CD4-positive, alpha-beta T cell treated with Interleukin-6 for 4 hours (primary cell): ENCODE measurements around the gene FRMD4A.

Experiments used
- DNase-seq: peaks from one replicate; pipeline ENCODE4 v3.0.0-alpha.2; 2020; ENCODE audit warnings: mixed read lengths

Gene FRMD4A

DNA sequence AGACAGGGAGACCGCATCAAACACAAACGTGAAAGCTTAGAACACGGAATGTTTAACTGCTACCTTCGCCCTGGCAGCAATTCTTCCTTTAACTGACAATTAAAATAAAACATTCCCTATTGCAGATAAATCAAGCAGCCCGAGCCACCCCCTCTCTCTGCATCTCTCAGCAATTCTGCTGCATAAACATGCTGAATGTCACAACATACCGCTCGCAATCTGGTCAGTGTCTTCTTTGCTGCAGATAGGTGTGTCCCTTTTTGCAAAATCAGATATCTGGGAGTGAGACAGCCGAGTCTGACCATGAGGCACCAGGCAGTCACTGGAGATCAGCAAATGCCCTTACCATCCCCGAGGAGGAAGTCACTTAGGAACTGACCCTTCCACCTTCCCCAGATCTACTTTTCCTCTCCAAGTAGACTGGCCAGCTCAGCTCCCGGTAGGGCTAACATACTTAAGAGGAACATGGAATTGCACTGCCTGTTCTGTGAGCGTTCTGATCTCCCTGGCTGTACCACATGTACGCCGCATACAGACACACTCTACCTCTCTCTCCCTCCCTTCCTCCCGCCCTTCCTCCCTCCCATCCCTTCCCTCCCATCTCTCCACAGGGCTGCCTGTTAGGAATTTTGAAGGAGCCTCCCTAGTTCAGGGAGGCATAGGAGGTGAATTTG lies at the start of gene FRMD4A:
Gene FRMD4A, minus strand, starts transcription at position 537 of the 674 bp plus-strand sequence.
- no peak for DNase-seq

DNA sequence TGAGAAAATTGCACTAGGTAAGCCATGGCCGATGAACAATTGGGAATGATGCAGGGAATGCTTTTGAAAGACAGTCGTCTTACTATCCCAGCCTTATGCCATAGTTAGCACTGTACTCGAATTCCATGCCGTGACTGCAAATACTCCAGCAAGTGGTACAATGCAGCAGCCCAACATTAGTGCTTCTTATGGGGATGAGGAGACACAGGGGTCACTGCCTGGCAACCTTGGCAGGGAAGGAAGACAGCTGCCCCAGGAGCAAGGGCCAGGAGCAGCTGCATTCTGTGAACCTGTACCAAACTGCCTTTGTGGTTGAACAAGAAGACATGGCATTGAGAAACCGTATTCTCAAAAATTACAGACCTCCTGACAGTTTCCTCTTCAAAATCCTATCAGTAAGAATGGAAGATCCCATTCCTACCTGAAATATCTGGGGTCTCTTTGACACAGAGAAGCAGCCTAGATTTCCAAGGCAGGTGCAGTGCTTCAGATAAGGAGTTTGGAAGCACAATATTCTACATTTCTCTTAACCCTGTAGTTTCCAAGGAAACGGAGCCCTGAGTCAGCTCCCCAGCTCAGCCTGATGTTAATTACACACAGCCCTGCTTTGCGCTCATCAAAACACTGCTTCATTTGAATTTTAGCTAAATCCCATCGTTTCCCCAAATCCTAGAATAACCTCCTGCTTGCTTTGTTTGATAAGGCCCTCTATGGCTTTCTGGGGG lies 49.0 kb upstream of the FRMD4A start:
- no peak for DNase-seq

DNA sequence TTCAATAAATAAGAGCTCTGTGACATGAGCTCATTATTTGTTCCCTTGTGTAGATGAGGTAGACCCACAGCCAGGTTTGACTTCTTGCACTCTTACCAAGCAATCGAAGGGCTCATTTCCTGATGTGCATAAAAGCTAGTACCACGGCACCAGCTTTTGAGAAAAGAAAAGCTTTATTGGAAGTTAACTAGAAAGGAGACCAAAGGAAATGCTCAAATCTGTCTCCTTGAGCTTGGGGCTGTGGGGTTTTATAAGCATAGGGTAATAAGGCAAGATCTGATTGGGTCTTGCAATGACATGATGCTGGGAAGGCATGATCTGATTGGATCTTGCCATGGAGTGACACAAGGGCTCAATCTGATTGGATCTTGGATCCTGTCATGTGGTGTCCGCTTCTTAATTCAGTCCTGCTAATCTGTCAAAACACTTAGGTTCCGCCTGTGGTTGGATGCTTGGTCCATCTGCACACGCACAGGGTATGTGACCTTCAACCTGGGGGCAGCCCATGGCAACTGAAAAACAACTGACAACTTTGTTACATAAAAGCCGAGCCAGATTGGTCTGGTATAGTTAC lies 47.8 kb upstream of the FRMD4A start:
- DNase-seq, result no peak

DNA sequence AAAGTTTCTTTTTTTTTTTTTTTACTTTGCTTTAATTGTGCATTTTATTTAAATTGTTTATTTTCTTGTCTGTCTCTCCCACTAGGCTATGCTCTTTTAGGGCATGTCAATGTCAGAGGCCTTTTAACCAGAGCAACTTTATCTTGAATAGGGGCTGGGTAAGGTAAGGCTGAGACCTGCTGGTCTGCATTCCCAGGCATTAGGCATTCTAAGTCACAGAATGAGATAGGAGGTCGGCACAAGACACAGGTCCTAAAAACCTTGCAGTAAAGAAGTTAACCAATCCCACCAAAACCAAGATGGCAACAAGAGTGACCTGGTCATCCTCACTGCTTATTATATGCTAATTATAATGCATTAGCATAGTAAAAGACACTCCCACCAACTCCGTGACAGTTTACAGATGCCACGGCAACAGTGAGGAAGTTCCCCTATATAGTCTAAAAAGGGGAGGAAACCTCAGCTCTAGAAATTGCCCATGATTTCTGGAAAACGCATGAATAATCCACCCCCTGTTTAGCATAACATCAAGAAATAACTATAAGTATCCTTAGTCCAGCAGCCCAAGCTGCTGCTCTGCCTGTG lies 47.0 kb upstream of the FRMD4A start:
- no peak for DNase-seq

DNA sequence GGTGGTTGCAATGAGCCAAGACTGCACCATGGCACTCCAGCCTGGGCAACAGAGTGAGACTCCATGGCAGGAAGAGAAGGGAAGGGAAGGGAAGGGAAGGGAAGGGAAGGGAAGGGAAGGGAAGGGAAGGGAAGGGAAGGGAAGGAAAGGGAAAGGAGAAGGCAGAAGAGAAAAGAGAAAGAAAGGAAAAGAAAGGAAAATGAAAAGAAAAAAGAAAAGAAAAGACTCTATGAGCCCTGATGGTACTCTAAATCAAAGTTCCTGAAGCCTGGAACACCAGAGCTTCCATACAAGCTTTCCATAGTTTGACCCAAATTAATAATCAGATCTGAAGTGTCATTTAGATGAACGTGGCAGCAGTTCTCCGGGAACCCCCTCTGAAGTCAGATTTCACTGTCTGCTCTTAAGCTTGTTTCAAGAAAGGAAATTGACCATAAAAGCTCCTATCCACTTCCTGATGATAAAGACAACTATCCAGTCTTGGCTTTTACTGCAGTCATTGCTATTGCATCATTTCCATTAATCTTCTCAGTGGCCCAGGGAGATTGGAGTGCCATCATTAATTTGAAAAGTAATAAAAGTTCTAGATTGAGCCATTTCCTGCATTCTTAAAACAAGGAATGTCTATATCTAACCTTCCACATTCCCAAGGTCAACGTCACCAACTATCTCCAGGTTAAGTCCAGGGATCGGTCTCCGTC lies 44.2 kb upstream of the FRMD4A start:
- DNase-seq, result no peak

DNA sequence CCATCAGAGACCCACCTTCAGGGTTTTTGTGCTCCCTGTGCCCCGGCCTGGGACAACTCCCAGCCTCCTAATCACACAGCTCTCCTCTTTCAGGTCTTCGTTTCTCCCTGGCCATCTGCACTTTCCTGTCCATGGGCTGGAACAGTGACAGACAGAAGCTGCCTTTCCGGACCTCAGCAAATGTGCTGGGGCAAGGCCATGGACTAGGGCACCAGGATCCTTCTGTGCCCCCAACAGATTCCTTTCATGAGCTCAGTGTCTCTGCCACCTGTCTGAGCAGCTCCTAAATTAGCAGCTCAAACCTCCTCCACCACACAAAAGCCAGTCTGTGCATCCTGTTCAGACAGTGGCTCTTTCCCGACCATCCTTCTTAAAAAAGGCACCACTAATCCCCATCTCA lies 41.9 kb upstream of the FRMD4A start:
- no peak for DNase-seq

DNA sequence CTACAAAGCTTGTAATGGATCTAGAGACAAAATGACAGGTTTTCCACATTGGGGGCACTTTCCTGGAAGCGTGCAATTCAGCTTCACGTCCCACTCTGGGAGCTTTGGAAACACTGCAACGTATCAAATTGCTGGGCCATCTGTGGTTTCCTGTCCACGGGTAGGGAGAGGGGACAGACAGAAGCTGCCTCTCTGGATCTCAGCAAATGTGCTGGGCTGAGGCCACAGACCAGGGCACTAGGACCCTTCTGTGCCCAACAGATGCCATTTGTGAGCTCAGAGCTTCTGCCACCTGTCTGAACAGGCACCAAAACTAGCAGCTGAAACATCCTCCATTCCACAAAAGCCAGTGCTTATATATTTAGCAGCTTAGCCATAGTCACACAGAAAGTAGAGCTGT lies 40.9 kb upstream of the FRMD4A start:
- no peak for DNase-seq

DNA sequence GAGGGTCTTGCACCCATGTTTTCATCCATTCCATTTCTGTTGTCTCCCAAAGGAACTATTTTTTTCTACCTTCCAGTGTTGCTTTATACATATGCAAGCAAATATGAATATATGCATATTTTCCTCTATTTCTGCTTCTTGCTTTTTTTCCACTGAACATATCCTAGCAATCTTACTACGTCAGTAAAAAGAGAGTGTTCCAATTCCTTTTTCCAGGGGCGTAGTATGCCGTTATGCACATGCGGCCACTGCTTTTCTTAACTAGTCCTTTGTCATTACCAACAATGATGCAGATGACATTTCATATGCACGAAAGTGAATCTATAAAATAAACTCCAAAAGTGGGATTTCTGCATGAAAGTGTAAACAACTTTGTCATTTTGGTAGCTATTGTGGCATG lies 40.2 kb upstream of the FRMD4A start:
- DNase-seq, result no peak

DNA sequence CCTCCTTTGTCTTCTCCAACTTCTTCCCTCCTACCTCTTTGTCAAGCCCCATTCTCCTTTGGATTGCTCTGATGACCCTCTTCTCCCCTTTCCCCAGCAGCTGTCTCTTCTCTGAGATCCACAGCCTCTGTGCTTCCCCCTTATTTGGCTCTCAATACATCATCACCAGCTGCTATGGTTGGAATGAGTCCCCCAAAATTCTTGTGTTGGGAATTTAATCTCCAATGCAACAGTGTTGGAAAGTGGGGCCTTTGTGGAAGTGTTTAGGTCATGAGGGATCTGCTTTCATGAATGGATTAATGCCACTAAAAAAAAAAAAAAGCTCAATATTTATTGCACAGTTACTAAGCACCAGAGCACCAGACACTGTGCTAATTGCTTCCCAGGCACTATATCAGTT lies 39.2 kb upstream of the FRMD4A start:
- no peak for DNase-seq

DNA sequence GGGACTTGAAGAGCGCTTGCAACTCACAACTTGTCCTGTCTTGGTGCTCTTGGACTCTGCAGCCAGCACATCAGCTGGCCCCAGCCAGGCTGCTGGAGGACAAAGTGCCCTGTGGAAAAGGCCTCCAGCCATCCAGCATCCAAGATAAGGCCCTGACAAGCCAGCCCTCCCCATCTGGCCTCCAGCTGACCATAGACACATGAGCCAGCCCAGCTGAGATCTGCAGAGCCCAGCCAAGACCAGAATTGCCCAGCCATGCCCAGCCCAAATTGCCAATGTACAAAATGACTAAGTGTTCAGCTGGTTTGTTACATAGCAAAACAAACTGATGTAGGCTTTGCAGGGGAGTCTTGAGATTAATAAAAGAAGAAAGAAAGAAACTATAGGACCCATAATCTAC lies 36.0 kb upstream of the FRMD4A start:
- no peak for DNase-seq

DNA sequence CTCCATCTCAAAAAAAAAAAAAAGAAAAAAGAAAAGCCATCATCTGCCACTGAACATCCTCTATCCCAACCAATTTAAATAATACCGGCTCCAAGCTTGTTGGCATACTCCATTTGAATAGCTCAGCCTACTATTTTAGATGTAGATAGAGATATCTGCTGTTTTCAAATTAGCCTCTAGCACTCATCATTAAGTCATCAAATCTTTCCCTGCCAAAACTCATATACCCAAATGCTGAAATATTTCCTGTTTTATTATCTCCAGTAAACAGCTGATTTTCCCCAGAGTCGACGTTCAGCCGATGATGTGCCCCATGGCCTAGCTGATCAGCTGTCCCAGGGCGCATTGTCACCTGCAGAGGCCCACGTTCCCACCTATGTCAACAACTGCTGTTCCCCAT lies 34.5 kb upstream of the FRMD4A start:
- DNase-seq, result no peak

DNA sequence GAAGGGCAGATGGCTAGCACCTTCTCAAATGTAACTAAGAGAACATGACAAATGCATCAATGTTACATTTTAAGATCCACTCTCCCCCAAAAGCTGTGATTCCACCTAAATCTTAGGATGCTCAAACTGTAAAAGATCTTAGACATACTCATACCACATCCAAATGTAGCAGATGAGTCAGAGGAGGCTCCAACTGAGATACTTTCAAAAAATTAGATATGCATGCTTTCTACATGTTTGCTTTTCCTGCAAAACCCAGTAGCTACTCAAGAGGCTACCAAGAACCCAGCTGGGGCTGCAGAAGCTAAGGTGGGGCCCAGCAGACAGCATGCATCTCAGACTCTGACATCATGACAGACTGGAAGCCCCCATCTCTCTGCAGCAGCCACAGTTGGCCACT lies 31.4 kb upstream of the FRMD4A start:
- DNase-seq, result no peak

DNA sequence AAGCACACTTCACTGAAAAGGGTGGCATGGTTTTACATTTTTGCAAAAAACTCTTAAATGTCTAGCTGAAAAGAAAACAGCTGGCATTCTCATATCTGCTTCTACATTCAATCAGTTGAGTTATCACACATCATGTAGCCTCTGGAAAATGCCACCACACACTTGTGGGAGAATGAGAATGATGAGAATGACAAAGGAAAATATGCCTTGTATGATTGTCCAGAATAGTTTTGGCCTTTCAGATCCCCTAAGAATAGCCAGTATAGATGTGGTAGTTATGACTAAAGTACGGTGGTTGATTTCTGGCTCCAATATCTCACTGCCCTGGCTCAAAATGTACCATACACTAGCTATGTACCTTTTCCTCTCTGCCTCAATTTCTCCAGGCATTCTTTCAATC lies 30.2 kb upstream of the FRMD4A start:
- DNase-seq, result no peak

DNA sequence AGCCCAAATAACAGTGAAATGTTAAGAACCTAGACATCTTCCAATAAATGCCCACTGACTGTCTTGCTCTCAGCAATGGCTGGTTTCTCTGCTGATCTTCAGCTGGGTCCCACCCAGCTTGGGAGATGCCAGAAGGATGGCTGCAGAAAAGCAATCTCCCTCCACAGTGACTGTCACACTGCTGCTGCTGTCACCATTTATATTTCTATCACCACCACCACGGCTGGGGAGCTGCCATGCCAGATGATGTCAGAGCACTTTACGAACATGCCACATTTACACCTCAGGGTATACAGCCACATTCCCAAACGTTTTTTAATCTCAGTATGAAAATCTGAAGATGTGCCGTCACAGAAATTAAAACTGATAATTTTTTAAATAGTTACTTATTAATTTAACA lies 29.8 kb upstream of the FRMD4A start:
- DNase-seq, result no peak

DNA sequence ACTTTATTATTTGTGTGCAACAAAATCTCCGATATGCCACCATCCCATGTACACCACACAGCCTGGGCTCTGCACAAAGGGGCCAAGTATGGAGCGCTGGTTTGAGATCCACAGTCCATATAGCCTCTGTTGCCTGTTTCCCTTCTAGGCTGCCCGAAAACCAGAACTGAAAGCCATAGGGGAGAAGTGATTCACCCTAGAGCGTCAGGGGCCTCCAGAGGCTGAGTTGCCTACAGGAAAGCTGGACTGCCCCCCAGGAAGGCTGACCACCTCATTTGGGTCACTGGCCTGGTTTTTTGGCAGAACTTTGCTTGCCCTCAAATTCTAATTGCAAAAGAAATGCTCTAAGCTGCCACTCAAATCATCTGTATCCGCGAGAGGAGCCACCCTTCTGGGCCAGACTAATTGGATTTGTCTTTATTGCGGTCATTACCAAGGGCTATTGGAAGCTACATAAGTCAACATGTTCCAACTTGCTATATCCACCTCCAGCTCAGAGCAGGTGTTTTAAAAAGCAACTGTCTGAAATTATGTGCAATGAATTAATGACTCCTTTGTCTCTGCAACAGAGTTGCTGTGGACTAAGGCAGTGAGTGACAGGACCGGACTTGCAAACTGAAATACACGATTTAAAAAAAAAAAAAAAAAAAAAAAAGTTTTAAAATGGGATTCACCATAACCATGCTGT lies 28.3 kb upstream of the FRMD4A start:
- DNase-seq, result no peak

DNA sequence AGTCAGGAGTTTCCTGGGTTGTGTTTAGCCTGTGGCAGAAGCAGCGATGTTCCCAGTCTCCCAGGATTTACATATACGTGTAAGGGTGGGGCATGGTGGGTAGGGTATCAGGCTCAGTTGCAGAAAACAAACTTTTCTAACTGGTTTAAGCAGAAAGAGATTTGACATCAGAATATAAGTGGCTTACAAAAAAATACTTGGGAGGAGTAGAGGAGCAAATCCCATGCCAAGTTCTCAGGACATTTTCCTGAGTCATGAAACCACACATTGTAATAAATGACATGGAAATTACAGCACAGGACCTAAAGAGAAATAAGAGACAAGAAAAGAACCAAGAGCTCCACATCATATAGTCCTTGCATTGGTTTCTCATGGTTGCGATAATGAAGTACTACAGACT lies 26.2 kb upstream of the FRMD4A start:
- DNase-seq, result no peak

DNA sequence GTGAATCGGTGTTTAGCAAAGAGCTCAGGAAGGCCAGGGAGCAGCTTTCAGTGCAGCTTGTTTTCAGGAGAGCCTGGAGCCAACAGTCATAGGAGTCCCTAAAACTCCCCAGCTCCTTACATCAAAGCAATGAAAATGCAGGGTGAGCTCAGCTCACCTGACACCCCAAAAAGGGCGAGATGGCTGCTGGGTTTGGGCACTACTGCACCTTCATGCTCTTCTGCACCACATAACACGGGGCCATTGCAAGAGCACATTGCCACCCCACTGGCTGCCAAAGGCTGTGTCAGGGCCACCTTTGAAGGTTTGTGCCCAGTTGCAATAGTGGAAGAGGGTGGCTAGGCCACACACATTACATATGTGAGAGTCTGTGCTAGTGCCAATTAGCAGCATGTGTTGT lies 25.0 kb upstream of the FRMD4A start:
- DNase-seq, result no peak

DNA sequence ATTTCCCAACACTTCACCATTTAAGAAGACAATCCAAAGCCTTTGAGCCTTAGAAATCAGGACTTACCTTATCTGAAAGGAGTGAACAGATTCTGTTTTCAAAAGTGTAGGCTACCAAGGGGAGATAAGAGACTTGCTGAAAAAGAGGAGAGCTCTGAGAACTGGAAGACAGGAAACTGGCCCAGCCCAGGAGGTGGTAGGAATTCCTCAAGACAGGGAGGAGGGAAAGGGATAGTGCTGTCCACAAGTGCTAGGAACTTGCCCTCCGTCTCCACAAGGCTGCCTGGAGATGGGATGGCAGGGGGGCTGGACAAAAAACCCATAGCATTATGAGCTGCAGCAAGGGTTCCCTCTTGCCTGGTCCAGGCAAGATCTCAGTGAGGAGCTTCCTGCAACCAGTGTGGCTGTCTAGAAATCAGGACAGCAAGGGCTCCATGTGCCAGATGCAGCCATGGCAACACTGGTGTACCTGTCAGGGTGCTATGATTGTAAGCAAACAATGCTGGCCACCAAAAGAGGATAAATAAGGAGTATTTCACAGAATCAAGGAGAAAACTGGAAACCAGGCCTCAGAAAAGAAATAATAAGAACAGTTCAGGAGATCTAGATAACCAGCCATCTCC lies 22.7 kb upstream of the FRMD4A start:
- no peak for DNase-seq

DNA sequence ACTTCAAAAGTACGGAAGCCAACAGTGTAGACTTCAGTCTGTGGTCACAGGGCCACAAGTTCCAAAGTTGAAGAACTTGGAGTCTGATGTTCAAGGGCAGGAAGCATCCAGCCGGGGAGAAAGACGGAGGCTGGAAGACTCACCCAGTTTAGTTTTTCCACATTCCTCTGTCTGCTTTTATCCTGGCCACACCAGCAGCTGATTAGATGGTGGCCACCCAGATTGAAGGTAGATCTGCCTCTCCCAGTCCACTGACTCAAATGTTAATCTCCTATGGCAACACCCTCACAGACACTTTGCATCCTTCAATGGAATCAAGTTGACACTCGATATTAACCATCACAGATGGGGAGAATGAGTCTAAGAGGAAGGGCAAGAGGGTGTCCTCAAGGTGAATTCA lies 19.3 kb upstream of the FRMD4A start:
- DNase-seq, result no peak

DNA sequence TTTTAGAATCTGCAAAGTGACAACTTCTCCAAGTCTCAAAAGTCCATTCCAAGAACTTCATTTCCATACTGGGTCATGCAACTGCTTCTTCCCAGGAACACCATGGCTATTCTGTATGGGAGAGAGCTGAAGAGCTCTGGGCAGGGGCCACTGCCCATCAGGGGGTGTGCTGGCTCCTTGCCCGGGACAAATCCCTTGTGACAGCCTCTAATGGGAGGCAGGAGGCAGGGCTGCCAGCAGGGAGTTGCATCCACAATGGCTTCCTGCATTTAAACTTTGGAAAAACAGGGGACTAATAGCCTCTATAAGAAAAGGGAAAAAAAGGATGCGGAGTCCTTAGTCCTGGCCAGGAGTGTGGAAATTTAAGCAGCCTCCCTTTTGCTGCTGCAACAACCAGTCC lies 18.4 kb upstream of the FRMD4A start:
- DNase-seq, result no peak

DNA sequence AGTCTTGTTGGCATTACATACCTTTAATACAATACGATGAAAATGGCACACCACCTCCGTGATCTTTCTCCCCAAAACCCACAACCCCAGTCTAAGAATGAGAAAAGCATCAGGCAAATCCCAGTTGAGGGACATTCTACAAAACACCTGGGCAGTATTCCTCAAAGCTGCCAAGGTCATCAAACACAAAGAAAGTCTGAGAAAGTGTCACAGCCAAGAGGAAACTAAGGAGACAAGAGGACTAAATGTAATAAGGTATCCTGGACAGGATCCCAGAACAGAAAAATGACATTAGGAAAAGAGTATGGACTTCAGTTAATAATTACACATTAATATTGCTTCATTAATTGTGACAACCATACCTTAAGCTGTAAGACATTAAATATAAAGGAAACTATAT lies 14.5 kb upstream of the FRMD4A start:
- no peak for DNase-seq

DNA sequence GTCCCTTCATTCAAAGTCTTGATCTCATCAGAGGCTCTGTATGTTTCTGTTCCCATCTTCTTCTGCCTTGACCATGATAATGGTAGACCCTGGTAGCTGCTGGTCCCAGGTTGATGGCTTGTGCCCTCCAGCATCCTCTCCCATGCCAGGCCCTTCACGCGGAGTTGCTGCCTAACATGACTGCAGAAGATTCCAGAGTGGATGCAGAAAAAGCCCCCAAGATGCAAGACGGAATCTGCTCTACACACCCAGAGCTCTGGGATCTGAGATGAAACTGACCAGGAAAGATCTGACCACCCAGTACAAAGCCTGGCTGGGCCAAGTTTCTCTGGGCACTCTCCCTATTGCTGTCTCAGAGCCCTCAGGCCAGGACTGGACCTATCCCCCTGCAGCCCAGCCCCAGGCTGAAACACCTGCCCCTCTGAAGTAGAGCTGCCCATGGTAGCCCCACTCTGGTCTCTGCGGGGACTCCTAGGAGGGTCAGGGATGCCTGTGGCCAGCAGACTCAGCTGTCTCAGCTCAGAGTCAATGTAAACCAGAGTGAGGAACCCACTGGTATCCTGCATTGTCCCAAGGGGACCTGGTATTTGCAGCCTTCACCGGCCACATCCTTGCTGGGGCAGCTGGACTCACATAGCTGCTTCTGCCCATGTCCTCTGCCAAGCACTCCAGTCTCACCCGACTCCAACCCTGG lies 9.5 kb upstream of the FRMD4A start:
- DNase-seq, result no peak
